Astrocyte (in vitro differentiated cells and primary cell): ENCODE data around the gene TERT. TPM values are rescaled to one million over a fixed set of nuclear protein-coding genes. Genes with fewer than 3 reads are reported as not detected.

Experiments used
- DNase-seq: peaks from one replicate; pipeline ENCODE4 v3.0.0-alpha.2; 2010; ENCODE audit warnings: low read depth
- FAIRE-seq: peaks from 2 replicates; lab custom pipeline; 2011; peaks lifted over from hg19 to GRCh38; lab: Jason Lieb, UNC
- H2AFZ ChIP-seq: 2 replicates; pipeline ENCODE4 v1.6.0; 2012; ENCODE audit warnings: low read depth, low read length, inconsistent platforms
- H3K27ac ChIP-seq: 2 replicates; pipeline ENCODE4 v1.5.1; 2011; ENCODE audit warnings: low read depth, low read length, inconsistent platforms
- H3K27me3 ChIP-seq: 2 replicates; pipeline ENCODE4 v1.6.0; 2011; ENCODE audit warnings: low read length, inconsistent platforms; ENCODE audit not compliant: insufficient read depth
- H3K36me3 ChIP-seq: 2 replicates; pipeline ENCODE4 v1.5.1; 2011; ENCODE audit warnings: low read length, inconsistent platforms; ENCODE audit not compliant: insufficient read depth
- H3K4me1 ChIP-seq: 2 replicates; pipeline ENCODE4 v1.5.1; 2011; ENCODE audit warnings: low read length, inconsistent platforms; ENCODE audit not compliant: insufficient read depth
- H3K4me2 ChIP-seq: 2 replicates; pipeline ENCODE4 v1.6.0; 2012; ENCODE audit warnings: low read length, inconsistent platforms
- H3K4me3 ChIP-seq: 2 replicates; pipeline ENCODE4 v1.5.1; 2011; ENCODE audit warnings: low read depth, mild to moderate bottlenecking, low read length, inconsistent platforms; ENCODE audit not compliant: insufficient read depth
- H3K79me2 ChIP-seq: 2 replicates; pipeline ENCODE4 v1.6.0; 2012; ENCODE audit warnings: mild to moderate bottlenecking, low read length, inconsistent platforms; ENCODE audit not compliant: insufficient read depth
- H3K9ac ChIP-seq: 2 replicates; pipeline ENCODE4 v1.6.0; 2012; ENCODE audit warnings: mild to moderate bottlenecking, low read length, inconsistent platforms
- H3K9me3 ChIP-seq: 2 replicates; pipeline ENCODE4 v1.5.1; 2012; ENCODE audit warnings: low read depth, mild to moderate bottlenecking, low read length, inconsistent platforms; ENCODE audit not compliant: insufficient read depth
- H4K20me1 ChIP-seq: 2 replicates; pipeline ENCODE4 v1.6.0; 2012; ENCODE audit warnings: low read length, inconsistent platforms; ENCODE audit not compliant: insufficient read depth
- H3K27ac Mint-ChIP-seq: one replicate; pipeline ENCODE4 v1.8.0; 2021; ENCODE audit warnings: mild to moderate bottlenecking, mixed read lengths; ENCODE audit not compliant: unreplicated experiment
- H3K27me3 Mint-ChIP-seq: one replicate; pipeline ENCODE4 v1.8.0; 2021; ENCODE audit warnings: low read depth, mixed read lengths; ENCODE audit not compliant: unreplicated experiment
- H3K36me3 Mint-ChIP-seq: one replicate; pipeline ENCODE4 v1.8.0; 2021; ENCODE audit warnings: low read depth, mixed read lengths; ENCODE audit not compliant: unreplicated experiment
- H3K4me1 Mint-ChIP-seq: one replicate; pipeline ENCODE4 v1.8.0; 2021; ENCODE audit warnings: low read depth, mixed read lengths; ENCODE audit not compliant: unreplicated experiment
- H3K4me3 Mint-ChIP-seq: one replicate; pipeline ENCODE4 v1.8.0; 2021; ENCODE audit warnings: mild to moderate bottlenecking, moderate library complexity, mixed read lengths; ENCODE audit not compliant: unreplicated experiment
- H3K9me3 Mint-ChIP-seq: one replicate; pipeline ENCODE4 v1.8.0; 2021; ENCODE audit warnings: mild to moderate bottlenecking, mixed read lengths; ENCODE audit not compliant: unreplicated experiment
- CTCF ChIP-seq: IDR thresholded peaks from 2 replicates; pipeline ENCODE4 v1.5.1; 2011; ENCODE audit warnings: low read depth, mild to moderate bottlenecking, inconsistent platforms, low read length, moderate library complexity; ENCODE audit not compliant: insufficient read depth
- EZH2 ChIP-seq: IDR thresholded peaks from 2 replicates; pipeline ENCODE4 v1.6.1; 2012; ENCODE audit warnings: mild to moderate bottlenecking, low read length, inconsistent platforms; ENCODE audit not compliant: insufficient read depth
- total RNA-seq: library from RNA; stranded (reverse); gene quantifications from 2 replicates; pipeline ENCODE4 v1.2.1, GENCODE V29; 2021

TERT gene
- total RNA-seq, 1 donor from 2014 or later, result 0.50 TPM

DNA sequence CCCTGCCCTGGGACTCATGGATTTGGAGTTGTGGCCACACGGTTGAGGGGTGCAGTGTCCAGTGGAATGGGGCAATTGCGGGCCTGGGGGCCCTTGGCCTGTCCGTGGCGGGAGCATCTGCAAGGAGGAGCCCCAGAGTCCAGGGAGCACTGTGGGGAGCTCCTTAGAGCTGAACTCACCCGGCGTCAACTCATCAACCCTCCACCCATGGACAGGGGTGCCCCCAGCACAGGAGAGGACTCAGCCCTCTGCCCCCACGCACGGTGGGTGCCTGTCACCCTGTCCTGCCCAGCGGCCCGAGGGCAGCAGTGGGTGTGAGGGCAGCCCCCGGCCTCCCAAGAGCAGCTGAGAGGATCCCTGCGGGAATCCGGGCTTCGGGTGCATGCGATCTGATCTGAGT is 70.2 kb downstream of the TERT start:
- DNase-seq, result no peak

GRCh38 chr5:1223278-1223670 is 71.6 kb downstream of the TERT start:
- no peaks in the 10 kb centered on the region for H3K27me3 ChIP-seq
- H3K4me2 ChIP-seq, result no peak overlapping the region
- H3K27ac Mint-ChIP-seq, result no peak overlapping the region
- no peak overlapping the region for H3K27ac ChIP-seq
- H4K20me1 ChIP-seq, result no peaks in the 10 kb centered on the region
- no peaks in the 10 kb centered on the region for H3K79me2 ChIP-seq
- H3K36me3 ChIP-seq, result no peaks in the 10 kb centered on the region
- H3K4me1 Mint-ChIP-seq, result no peaks in the 10 kb centered on the region
- FAIRE-seq, result no peak
- H3K9ac ChIP-seq, result no peak overlapping the region
- no peak overlapping the region for H2AFZ ChIP-seq
- peaks cover 5% of the 10 kb centered on the region for H3K9me3 Mint-ChIP-seq
- DNase-seq, result no peak
- no peak for TF ChIP-seq EZH2
- TF ChIP-seq CTCF, result no peak
- H3K4me3 Mint-ChIP-seq, result no peak overlapping the region
- H3K4me3 ChIP-seq, result no peak overlapping the region
- H3K9me3 ChIP-seq, result peaks cover 10% of the 10 kb centered on the region
- H3K4me1 ChIP-seq, result no peaks in the 10 kb centered on the region
- peaks cover 2% of the 10 kb centered on the region for H3K36me3 Mint-ChIP-seq
- H3K27me3 Mint-ChIP-seq, result peaks cover 44% of the 10 kb centered on the region

More for the DNA sequence above, 70.2 kb downstream of the TERT start:
- Histone ChIP-seq H3K27ac (no peak overlapping the region), H3K36me3 (no peaks in the 10 kb centered on the region), H3K79me2 (no peaks in the 10 kb centered on the region), H3K4me3 (no peak overlapping the region), H4K20me1 (no peaks in the 10 kb centered on the region), H3K4me2 (no peak overlapping the region), H3K9ac (no peak overlapping the region), H2AFZ (no peak overlapping the region), H3K27me3 (no peaks in the 10 kb centered on the region), H3K4me1 (no peaks in the 10 kb centered on the region), H3K9me3 (peaks cover 10% of the 10 kb centered on the region)
- H3K9me3 Mint-ChIP-seq, result no peaks in the 10 kb centered on the region
- H3K36me3 Mint-ChIP-seq, result peaks cover 2% of the 10 kb centered on the region
- TF ChIP-seq EZH2 (no peak), CTCF (no peak)
- no peak overlapping the region for H3K4me3 Mint-ChIP-seq
- FAIRE-seq, result no peak
- no peaks in the 10 kb centered on the region for H3K4me1 Mint-ChIP-seq
- peaks cover 43% of the 10 kb centered on the region for H3K27me3 Mint-ChIP-seq
- no peak overlapping the region for H3K27ac Mint-ChIP-seq

- Mint-ChIP-seq H3K27ac (no peak overlapping the region), H3K9me3 (peaks cover 5% of the 10 kb centered on the region), H3K27me3 (peaks cover 45% of the 10 kb centered on the region), H3K4me3 (no peak overlapping the region), H3K4me1 (no peaks in the 10 kb centered on the region), H3K36me3 (peaks cover 2% of the 10 kb centered on the region)
- no peak for FAIRE-seq
- no peaks in the 10 kb centered on the region for H3K36me3 ChIP-seq
- H3K27ac ChIP-seq, result no peak overlapping the region
- TF ChIP-seq EZH2 (no peak), CTCF (no peak)
- peaks cover 10% of the 10 kb centered on the region for H3K9me3 ChIP-seq
- DNase-seq, result no peak
- no peaks in the 10 kb centered on the region for H3K79me2 ChIP-seq
- no peaks in the 10 kb centered on the region for H3K27me3 ChIP-seq
- no peak overlapping the region for H3K4me3 ChIP-seq
- H3K9ac ChIP-seq, result no peak overlapping the region
- no peak overlapping the region for H2AFZ ChIP-seq
- H4K20me1 ChIP-seq, result no peaks in the 10 kb centered on the region
- H3K4me1 ChIP-seq, result no peaks in the 10 kb centered on the region
- H3K4me2 ChIP-seq, result no peak overlapping the region
These were observed 72.1 kb downstream of the TERT start for GRCh38 chr5:1222621-1223277.
